CD8-positive, alpha-beta memory T cell (primary cell): ENCODE measurements around the gene CELF6. TPM values are rescaled to one million over a fixed set of nuclear protein-coding genes. Genes with fewer than 3 reads are reported as not detected.

Source experiments
- CTCF ChIA-PET: fragments of 350-600 bp; sonication (Branson Sonifier 250); formaldehyde crosslinking; loops from one replicate; lab custom pipeline; 2021; ENCODE audit warnings: antibody characterized with exemption; lab: Charles Lee
- POLR2A ChIA-PET: fragments of 350-600 bp; sonication (Branson Sonifier 250); formaldehyde crosslinking; loops from one replicate; lab custom pipeline; 2021; ENCODE audit warnings: antibody characterized with exemption; lab: Charles Lee
- DNase-seq, 5 donors: peaks; one replicate each; pipeline versions ENCODE4 v3.0.0 to v3.0.0-alpha.2; 2020 to 2022; ENCODE audit warnings: mixed read lengths in 1 of 5
- H3K27ac ChIP-seq: one replicate; pipeline ENCODE4 v1.7.0; 2013; ENCODE audit warnings: low read depth, mild to moderate bottlenecking, low read length, moderate library complexity
- H3K27me3 ChIP-seq: 2 replicates; pipeline ENCODE4 v1.7.0; 2013; ENCODE audit warnings: low read length, mild to moderate bottlenecking; ENCODE audit not compliant: insufficient read depth, poor library complexity, severe bottlenecking
- H3K36me3 ChIP-seq: 2 replicates; pipeline ENCODE4 v1.7.0; 2013; ENCODE audit warnings: mild to moderate bottlenecking, low read length, moderate library complexity; ENCODE audit not compliant: insufficient read depth
- H3K4me1 ChIP-seq: 2 replicates; pipeline ENCODE4 v1.7.0; 2013; ENCODE audit warnings: mild to moderate bottlenecking, low read length, moderate library complexity; ENCODE audit not compliant: insufficient read depth
- H3K4me3 ChIP-seq: 2 replicates; pipeline ENCODE4 v1.7.0; 2013; ENCODE audit warnings: mild to moderate bottlenecking, low read length
- H3K9me3 ChIP-seq: 2 replicates; pipeline ENCODE4 v1.7.0; 2013; ENCODE audit warnings: mild to moderate bottlenecking, low read length
- H3K27ac Mint-ChIP-seq, 8 donors: one replicate each; pipeline ENCODE4 v1.8.0; 2020 to 2021; ENCODE audit warnings: mixed read lengths in 8 of 8, mild to moderate bottlenecking in 6 of 8, inconsistent platforms in 3 of 8, moderate library complexity in 3 of 8
- H3K27me3 Mint-ChIP-seq, 2 donors: one replicate each; pipeline ENCODE4 v1.8.0; 2020 to 2021; ENCODE audit warnings: mixed read lengths in 2 of 2, mild to moderate bottlenecking in 1 of 2, moderate library complexity in 1 of 2
- H3K36me3 Mint-ChIP-seq, 3 donors: one replicate each; pipeline ENCODE4 v1.8.0; 2020 to 2021; ENCODE audit warnings: mixed read lengths in 3 of 3, inconsistent platforms in 1 of 3, mild to moderate bottlenecking in 1 of 3
- H3K4me1 Mint-ChIP-seq, 3 donors: one replicate each; pipeline ENCODE4 v1.8.0; 2020 to 2021; ENCODE audit warnings: mixed read lengths in 3 of 3, inconsistent platforms in 1 of 3, mild to moderate bottlenecking in 1 of 3
- H3K4me3 Mint-ChIP-seq, 7 donors: one replicate each; pipeline ENCODE4 v1.8.0; 2020 to 2021; ENCODE audit warnings: mixed read lengths in 7 of 7, mild to moderate bottlenecking in 6 of 7, moderate library complexity in 4 of 7, inconsistent platforms in 2 of 7
- H3K9me3 Mint-ChIP-seq, 5 donors: one replicate each; pipeline ENCODE4 v1.8.0; 2020 to 2022; ENCODE audit warnings: mixed read lengths in 5 of 5, mild to moderate bottlenecking in 3 of 5, moderate library complexity in 2 of 5, inconsistent platforms in 1 of 5
- polyA plus RNA-seq: library from polyadenylated mRNA; unstranded; fragments of 300-500 nt; fragmentation: Illumina TruSeq; gene quantifications from one replicate; pipeline ENCODE4 v1.2.3, GENCODE V29; 2021
- total RNA-seq, 2 experiments: library from RNA; stranded (reverse); gene quantifications; one replicate each; pipeline ENCODE4 v1.2.3, GENCODE V29; 2021

Gene CELF6
- total and polyA plus RNA-seq, 3 experiments from 2014 or later, result 0.53 to 0.68 TPM; not detected in 1

DNA sequence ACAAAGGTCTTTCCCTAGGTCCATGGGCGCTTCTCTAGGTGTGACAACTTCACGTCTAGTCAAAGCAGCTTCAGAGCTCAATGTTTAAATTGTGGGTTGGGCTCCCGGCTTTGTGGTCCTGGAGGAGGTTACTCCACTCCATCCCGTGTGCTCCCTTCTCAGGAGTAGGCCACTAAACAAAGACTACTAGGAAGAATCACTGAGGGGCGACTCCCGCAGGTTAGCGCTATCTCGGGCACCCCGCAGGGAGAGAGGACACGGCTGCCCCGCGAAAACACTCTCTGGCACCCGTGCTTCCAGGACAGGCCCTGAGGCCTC, 48.1 kb downstream of the CELF6 start:
- H3K4me1 ChIP-seq, result peaks cover 33% of the 10 kb centered on the region
- ChIA-PET POLR2A (no interaction called here), CTCF (interaction anchor here (0.9 to 1.1 kb wide), 2 partner anchors 41 to 50 kb away, joined by 3 read pairs; partner anchors contain the start of gene PKM)
- Mint-ChIP-seq H3K27me3 (no peaks in the 10 kb centered on the region), H3K4me1 (peaks cover 38 to 50% (median 48%) of the 10 kb centered on the region in 3 donors), H3K36me3 (peaks cover 0 to 32% (median 2%) of the 10 kb centered on the region in 3 donors), H3K4me3 (peak overlapping the region; percentile 86 to 91 (median 90)), H3K27ac (peak overlapping the region; percentile 83 to 96 (median 91)), H3K9me3 (no peaks in the 10 kb centered on the region)
- H3K27me3 ChIP-seq, result no peaks in the 10 kb centered on the region
- H3K4me3 ChIP-seq, result peak overlapping the region; percentile 69
- peak overlapping the region; percentile 84 for H3K27ac ChIP-seq
- no peaks in the 10 kb centered on the region for H3K9me3 ChIP-seq
- peaks cover 12% of the 10 kb centered on the region for H3K36me3 ChIP-seq
- peak in 1 of 5 donors; percentile 12 for DNase-seq

DNA sequence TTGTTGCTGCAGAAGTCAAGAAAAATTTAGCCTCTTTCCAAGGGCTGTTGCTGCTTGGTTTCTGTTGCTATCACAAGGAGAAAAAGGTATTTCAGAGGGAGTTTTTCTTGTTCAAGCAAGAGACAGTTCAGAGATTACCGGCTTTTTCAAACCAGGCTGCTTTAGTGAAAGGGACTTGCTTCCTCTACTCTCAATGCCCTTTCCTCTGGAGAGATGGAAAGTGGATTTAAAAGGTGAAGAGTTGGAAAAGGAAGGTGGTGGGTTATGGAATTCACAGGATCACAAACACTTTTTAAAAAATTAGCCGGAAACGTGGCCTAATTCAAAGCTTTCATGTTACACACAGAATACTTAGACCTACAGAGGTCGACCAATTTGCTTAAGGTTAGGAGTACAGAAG, 48.7 kb downstream of the CELF6 start:
- H3K4me3 ChIP-seq, result peak overlapping the region; percentile 69
- peak overlapping the region; percentile 86 to 91 (median 90) for H3K4me3 Mint-ChIP-seq
- no peak overlapping the region for H3K27ac ChIP-seq
- CTCF ChIA-PET, result interaction anchor here (0.9 to 1.1 kb wide), 3 partner anchors 41 to 49 kb away, joined by 3 read pairs; partner anchors contain the start of gene PKM
- no peaks in the 10 kb centered on the region for H3K9me3 Mint-ChIP-seq
- DNase-seq, result no peak
- no peaks in the 10 kb centered on the region for H3K27me3 Mint-ChIP-seq
- peaks cover 16% of the 10 kb centered on the region for H3K36me3 ChIP-seq
- POLR2A ChIA-PET, result no interaction called here
- peak overlapping the region; percentile 29 to 96 (median 91) for H3K27ac Mint-ChIP-seq
- H3K4me1 ChIP-seq, result peaks cover 33% of the 10 kb centered on the region
- H3K36me3 Mint-ChIP-seq, result peaks cover 0 to 38% (median 2%) of the 10 kb centered on the region in 3 donors
- H3K27me3 ChIP-seq, result no peaks in the 10 kb centered on the region
- H3K4me1 Mint-ChIP-seq, result peaks cover 38 to 50% (median 48%) of the 10 kb centered on the region in 3 donors
- H3K9me3 ChIP-seq, result no peaks in the 10 kb centered on the region

DNA sequence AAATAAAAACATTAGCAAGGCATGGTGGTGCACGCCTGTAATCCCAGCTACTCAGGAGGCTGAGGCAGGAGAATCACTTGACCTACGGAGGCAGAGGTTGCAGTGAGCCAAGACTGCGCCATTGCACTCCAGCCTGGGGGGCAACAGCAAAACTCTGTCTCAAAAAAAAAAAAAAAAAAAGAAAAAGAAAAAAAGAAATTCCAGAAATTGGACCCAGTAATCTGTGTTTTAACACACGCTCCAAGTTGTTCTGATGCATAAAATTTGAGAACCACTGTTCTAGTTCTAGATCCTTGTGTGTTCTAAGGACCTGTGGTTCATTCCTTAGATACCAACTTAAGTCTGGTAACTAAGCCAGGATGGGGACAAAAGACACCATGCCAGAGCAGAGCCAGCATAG, 50.2 kb downstream of the CELF6 start:
- DNase-seq, result no peak
- H3K27ac ChIP-seq, result no peak overlapping the region
- H3K4me3 ChIP-seq, result no peak overlapping the region
- no peaks in the 10 kb centered on the region for H3K27me3 Mint-ChIP-seq
- H3K36me3 Mint-ChIP-seq, result peaks cover 3 to 53% (median 12%) of the 10 kb centered on the region in 3 donors
- H3K4me1 ChIP-seq, result peaks cover 33% of the 10 kb centered on the region
- POLR2A ChIA-PET, result no interaction called here
- peak overlapping the region in 3 of 8 donors; percentile 8 to 86 (median 70) for H3K27ac Mint-ChIP-seq
- H3K9me3 ChIP-seq, result no peaks in the 10 kb centered on the region
- H3K4me3 Mint-ChIP-seq, result peak overlapping the region in 1 of 7 donors; percentile 91
- H3K4me1 Mint-ChIP-seq, result peaks cover 38 to 50% (median 48%) of the 10 kb centered on the region in 3 donors
- H3K27me3 ChIP-seq, result no peaks in the 10 kb centered on the region
- H3K9me3 Mint-ChIP-seq, result no peaks in the 10 kb centered on the region
- CTCF ChIA-PET, result no interaction called here
- peaks cover 31% of the 10 kb centered on the region for H3K36me3 ChIP-seq

DNA sequence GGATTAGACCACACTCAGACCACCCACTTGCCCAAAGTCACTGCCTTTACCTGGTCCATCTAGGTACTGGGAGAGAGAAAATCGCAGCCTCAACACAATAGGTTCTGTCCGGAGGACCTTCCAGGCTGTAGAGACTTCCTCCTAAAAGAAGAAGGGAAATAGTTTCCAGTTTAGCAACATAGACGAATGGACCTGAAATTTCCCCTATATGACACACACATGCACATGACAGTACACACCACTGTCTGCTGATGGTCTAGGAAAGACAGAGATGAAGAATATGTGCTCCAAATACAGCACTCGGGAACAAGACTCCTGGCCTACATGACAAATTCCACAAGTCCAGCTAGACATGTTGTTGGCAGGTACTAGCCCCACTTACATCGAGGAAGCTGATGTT, 54.9 kb downstream of the CELF6 start:
- DNase-seq, result no peak
- Histone ChIP-seq H3K27ac (no peak overlapping the region), H3K4me3 (no peak overlapping the region), H3K9me3 (no peaks in the 10 kb centered on the region), H3K36me3 (peaks cover 74% of the 10 kb centered on the region), H3K27me3 (no peaks in the 10 kb centered on the region), H3K4me1 (no peaks in the 10 kb centered on the region)
- Mint-ChIP-seq H3K27ac (no peak overlapping the region), H3K4me1 (peaks cover 4 to 10% (median 8%) of the 10 kb centered on the region in 3 donors), H3K36me3 (peaks cover 14 to 91% (median 45%) of the 10 kb centered on the region in 3 donors), H3K27me3 (no peaks in the 10 kb centered on the region), H3K9me3 (no peaks in the 10 kb centered on the region), H3K4me3 (no peak overlapping the region)
- ChIA-PET POLR2A (interaction anchor here (0.6 kb wide), 1 partner anchor 406 kb away, joined by 3 read pairs; no protein-coding TSS in a partner anchor), CTCF (interaction anchor here (1.1 kb wide), 1 partner anchor 38 kb away, joined by 3 read pairs; no protein-coding TSS in a partner anchor)

DNA sequence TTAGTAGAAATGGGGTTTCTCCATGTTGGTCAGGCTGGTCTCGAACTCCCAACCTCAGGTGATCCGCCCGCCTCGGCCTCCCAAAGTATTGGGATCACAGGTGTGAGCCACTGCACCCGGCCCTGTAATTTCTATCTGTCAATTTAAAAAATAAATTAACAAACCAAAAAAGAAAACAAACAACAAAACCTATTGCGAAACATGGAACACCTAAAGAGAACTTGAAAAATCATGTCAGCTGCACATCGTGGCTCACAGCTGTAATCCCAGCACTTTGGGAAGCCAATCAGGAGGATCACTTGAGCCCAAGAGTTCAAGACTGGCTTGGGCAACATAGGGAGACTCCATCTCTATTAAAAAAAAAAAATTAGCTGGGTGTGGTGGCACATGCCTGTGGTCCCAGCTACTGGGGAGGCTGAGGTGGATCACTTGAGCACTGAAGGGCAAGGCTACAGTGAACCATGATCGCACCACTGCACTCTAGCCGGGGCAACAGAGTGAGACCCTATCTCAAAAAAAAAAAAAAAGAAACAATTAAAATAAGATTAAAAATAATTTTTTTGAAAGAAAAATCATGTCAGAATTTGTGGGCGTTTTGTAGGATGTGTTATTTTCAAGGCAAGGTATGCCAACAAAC, 67.2 kb downstream of the CELF6 start:
- Mint-ChIP-seq H3K4me3 (no peak overlapping the region), H3K4me1 (no peaks in the 10 kb centered on the region), H3K9me3 (no peaks in the 10 kb centered on the region), H3K36me3 (peaks cover 0 to 95% (median 34%) of the 10 kb centered on the region in 3 donors), H3K27ac (no peak overlapping the region), H3K27me3 (no peaks in the 10 kb centered on the region)
- POLR2A ChIA-PET, result no interaction called here
- Histone ChIP-seq H3K27me3 (no peaks in the 10 kb centered on the region), H3K4me3 (no peak overlapping the region), H3K4me1 (no peaks in the 10 kb centered on the region), H3K36me3 (peaks cover 52% of the 10 kb centered on the region), H3K9me3 (no peaks in the 10 kb centered on the region), H3K27ac (no peak overlapping the region)
- no peak for DNase-seq
- CTCF ChIA-PET, result no interaction called here

DNA sequence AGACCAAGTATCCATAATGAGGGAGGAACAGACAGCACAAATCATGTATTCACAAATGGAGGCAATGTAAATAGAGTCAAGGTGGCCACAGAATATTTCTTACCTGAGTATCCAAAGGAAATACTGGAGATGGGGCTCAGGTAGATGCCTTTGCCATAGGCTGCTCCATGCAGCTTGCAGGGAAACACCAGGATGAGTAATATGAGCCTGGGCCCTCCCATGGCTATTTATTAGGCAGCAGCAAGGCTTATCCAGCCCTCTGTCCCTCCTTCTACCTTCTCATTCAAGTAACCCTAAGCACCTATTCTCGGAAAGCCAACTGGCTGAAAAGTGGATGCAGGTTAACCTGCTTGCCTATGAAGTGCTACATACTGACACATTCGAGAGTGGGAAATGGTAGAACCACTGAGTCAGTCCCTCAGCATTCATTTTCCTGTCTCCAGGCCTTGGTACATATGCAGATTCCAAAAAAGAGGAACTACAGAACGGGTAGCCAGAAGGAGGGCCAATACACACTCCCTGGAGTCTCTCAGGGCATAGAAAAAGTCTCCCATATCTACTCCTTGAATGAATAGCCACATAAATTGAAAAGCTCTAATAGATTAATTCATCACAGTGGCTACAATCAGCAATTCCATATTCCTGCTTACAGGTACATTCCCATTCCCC, 70.7 kb downstream of the CELF6 start:
- peaks cover 0 to 83% (median 29%) of the 10 kb centered on the region in 3 donors for H3K36me3 Mint-ChIP-seq
- no peaks in the 10 kb centered on the region for H3K27me3 Mint-ChIP-seq
- H3K4me3 Mint-ChIP-seq, result no peak overlapping the region
- no peaks in the 10 kb centered on the region for H3K27me3 ChIP-seq
- ChIA-PET CTCF (no interaction called here), POLR2A (no interaction called here)
- H3K27ac Mint-ChIP-seq, result peak overlapping the region in 2 of 8 donors; percentile 12 to 72
- H3K9me3 ChIP-seq, result no peaks in the 10 kb centered on the region
- no peaks in the 10 kb centered on the region for H3K9me3 Mint-ChIP-seq
- H3K4me3 ChIP-seq, result no peak overlapping the region
- H3K4me1 Mint-ChIP-seq, result no peaks in the 10 kb centered on the region
- no peak for DNase-seq
- peaks cover 34% of the 10 kb centered on the region for H3K36me3 ChIP-seq
- no peak overlapping the region for H3K27ac ChIP-seq
- H3K4me1 ChIP-seq, result no peaks in the 10 kb centered on the region

DNA sequence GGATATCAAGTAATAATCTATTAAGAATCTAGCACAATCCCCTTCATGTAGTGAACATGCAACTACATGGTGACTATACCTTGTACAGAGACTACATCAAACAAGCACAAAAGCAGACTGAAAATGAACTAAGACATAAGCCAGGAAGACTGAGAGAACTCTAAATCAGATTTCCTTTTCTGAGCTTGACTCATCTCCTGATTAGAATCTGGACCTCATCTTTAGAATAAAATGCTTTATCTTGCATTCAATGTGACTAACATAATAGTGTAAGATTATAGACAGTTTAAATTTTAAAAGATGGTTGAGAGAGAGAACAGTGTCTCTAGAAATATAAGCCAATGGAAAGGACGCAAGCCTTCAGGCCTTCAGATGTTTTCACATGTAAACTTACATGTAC, 71.4 kb downstream of the CELF6 start:
- H3K27ac Mint-ChIP-seq, result peak overlapping the region in 3 of 8 donors; percentile 5 to 76 (median 13)
- H3K4me3 Mint-ChIP-seq, result no peak overlapping the region
- H3K27ac ChIP-seq, result no peak overlapping the region
- no peaks in the 10 kb centered on the region for H3K4me1 Mint-ChIP-seq
- POLR2A ChIA-PET, result no interaction called here
- peaks cover 0 to 83% (median 26%) of the 10 kb centered on the region in 3 donors for H3K36me3 Mint-ChIP-seq
- no peaks in the 10 kb centered on the region for H3K27me3 Mint-ChIP-seq
- H3K27me3 ChIP-seq, result no peaks in the 10 kb centered on the region
- peaks cover 31% of the 10 kb centered on the region for H3K36me3 ChIP-seq
- no peak for DNase-seq
- H3K9me3 ChIP-seq, result no peaks in the 10 kb centered on the region
- H3K4me1 ChIP-seq, result no peaks in the 10 kb centered on the region
- no peaks in the 10 kb centered on the region for H3K9me3 Mint-ChIP-seq
- no peak overlapping the region for H3K4me3 ChIP-seq
- CTCF ChIA-PET, result interaction anchor here (0.6 kb wide), 1 partner anchor 35 kb away, joined by 3 read pairs; no protein-coding TSS in a partner anchor
